Endodermal cell (in vitro differentiated cells): Measurements from ENCODE around the gene ACACA. TPM values are rescaled to one million over a fixed set of nuclear protein-coding genes. Genes with fewer than 3 reads are reported as not detected.

Source experiments
- DNase-seq: peaks from one replicate; pipeline ENCODE4 v3.0.0-alpha.2; 2017
- H3K27ac ChIP-seq: 2 replicates; pipeline ENCODE4 v1.5.1; 2013; ENCODE audit warnings: mild to moderate bottlenecking, low read depth, low read length, moderate library complexity
- H3K27me3 ChIP-seq: 2 replicates; pipeline ENCODE4 v1.6.1; 2013; ENCODE audit warnings: mild to moderate bottlenecking, low read length, moderate library complexity; ENCODE audit not compliant: insufficient read depth, control insufficient read depth, poor library complexity, severe bottlenecking
- H3K36me3 ChIP-seq: 2 replicates; pipeline ENCODE4 v1.7.0; 2013; ENCODE audit warnings: mild to moderate bottlenecking, low read length, moderate library complexity; ENCODE audit not compliant: control insufficient read depth, insufficient read depth
- H3K4me1 ChIP-seq: one replicate; pipeline ENCODE4 v1.7.0; 2013; ENCODE audit warnings: low read length; ENCODE audit not compliant: control insufficient read depth, insufficient read depth
- H3K4me3 ChIP-seq: 2 replicates; pipeline ENCODE4 v1.5.1; 2013; ENCODE audit warnings: mild to moderate bottlenecking, low read length, moderate library complexity
- H3K9ac ChIP-seq: 2 replicates; pipeline ENCODE4 v1.6.1; 2013; ENCODE audit warnings: mild to moderate bottlenecking, low read length, moderate library complexity; ENCODE audit not compliant: poor library complexity, severe bottlenecking; ENCODE audit errors: extremely low read depth
- H3K9me3 ChIP-seq: 2 replicates; pipeline ENCODE4 v1.6.1; 2013; ENCODE audit warnings: mild to moderate bottlenecking, low read length, moderate library complexity; ENCODE audit not compliant: control insufficient read depth
- H3K27ac Mint-ChIP-seq: 2 replicates; pipeline ENCODE4 v1.8.0; 2020; ENCODE audit warnings: mixed read lengths
- H3K27me3 Mint-ChIP-seq: 2 replicates; pipeline ENCODE4 v1.8.0; 2021; ENCODE audit warnings: mild to moderate bottlenecking, mixed read lengths; ENCODE audit not compliant: insufficient read depth
- H3K36me3 Mint-ChIP-seq: 2 replicates; pipeline ENCODE4 v1.8.0; 2020; ENCODE audit warnings: low read depth, mixed read lengths
- H3K4me1 Mint-ChIP-seq: 2 replicates; pipeline ENCODE4 v1.8.0; 2020; ENCODE audit warnings: mixed read lengths
- H3K4me3 Mint-ChIP-seq: 2 replicates; pipeline ENCODE4 v1.8.0; 2020; ENCODE audit warnings: mild to moderate bottlenecking, moderate library complexity, mixed read lengths
- H3K9me3 Mint-ChIP-seq: 2 replicates; pipeline ENCODE4 v1.8.0; 2020; ENCODE audit warnings: mild to moderate bottlenecking, mixed read lengths
- CTCF ChIP-seq: fragments of 200-600 bp; sonication (generic); conservative IDR thresholded peaks from 2 replicates; pipeline ENCODE4 v1.5.0; 2021; ENCODE audit warnings: antibody characterized with exemption, mild to moderate bottlenecking
- WGBS, 2 experiments: methylation state at CpG; one replicate each; pipeline versions ENCODE4 v1.1.5 to v1.1.7; 2013; ENCODE audit warnings: missing lambda C conversion rate in 2 of 2, mixed read lengths in 1 of 2; ENCODE audit not compliant: insufficient coverage in 1 of 2, insufficient read length in 1 of 2; 5-methylcytosine and 5-hydroxymethylcytosine counted together
- total RNA-seq, 2 donors: library from RNA; stranded (reverse); fragmentation: NEBNext Ultra II Directional in 1 of 2; extraction: Animal tissue kit (Norgen Biotek cat#: 25700) in 1 of 2; gene quantifications; 2 replicates in 1 of 2; 3 replicates in 1 of 2; pipeline ENCODE4 v1.2.1, GENCODE V29; 2021

The ACACA gene
- total RNA-seq, 2 donors from 2014 or later, result 66.7 to 68.6 TPM

DNA sequence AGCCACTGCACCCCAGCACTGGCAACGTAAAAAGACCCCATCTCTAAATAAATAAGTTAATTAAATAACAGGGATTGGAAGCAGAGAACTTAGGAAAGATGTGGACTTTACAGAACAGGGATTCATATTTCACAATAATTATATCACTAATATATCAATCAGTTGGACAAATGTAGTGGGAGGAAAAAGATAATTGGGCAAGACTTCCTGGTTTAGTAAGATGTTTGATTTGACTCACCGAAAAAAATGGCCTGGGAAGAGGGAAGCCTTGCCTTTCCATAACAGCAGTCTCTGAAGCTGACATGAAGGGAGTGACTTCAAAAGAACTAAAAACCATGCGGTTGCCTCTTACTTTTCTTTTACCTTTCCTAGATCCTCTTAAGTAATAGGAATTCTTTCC, 46.0 kb downstream of the ACACA start:
- peaks cover 8% of the 10 kb centered on the region for H3K4me1 ChIP-seq
- no peak overlapping the region for H3K4me3 ChIP-seq
- H3K27me3 ChIP-seq, result no peaks in the 10 kb centered on the region
- no peak overlapping the region for H3K27ac ChIP-seq
- H3K9ac ChIP-seq, result no peak overlapping the region
- DNase-seq, result no peak
- no peaks in the 10 kb centered on the region for H3K9me3 ChIP-seq
- Mint-ChIP-seq H3K4me1 (peaks cover 26% of the 10 kb centered on the region), H3K27me3 (no peaks in the 10 kb centered on the region), H3K36me3 (no peaks in the 10 kb centered on the region), H3K9me3 (no peaks in the 10 kb centered on the region), H3K4me3 (no peak overlapping the region), H3K27ac (no peak overlapping the region)
- H3K36me3 ChIP-seq, result no peaks in the 10 kb centered on the region
- WGBS, 2 experiments, result 79 to 91% methylated on average over 2 of the region's 3 CpGs
- no peak for TF ChIP-seq CTCF

DNA sequence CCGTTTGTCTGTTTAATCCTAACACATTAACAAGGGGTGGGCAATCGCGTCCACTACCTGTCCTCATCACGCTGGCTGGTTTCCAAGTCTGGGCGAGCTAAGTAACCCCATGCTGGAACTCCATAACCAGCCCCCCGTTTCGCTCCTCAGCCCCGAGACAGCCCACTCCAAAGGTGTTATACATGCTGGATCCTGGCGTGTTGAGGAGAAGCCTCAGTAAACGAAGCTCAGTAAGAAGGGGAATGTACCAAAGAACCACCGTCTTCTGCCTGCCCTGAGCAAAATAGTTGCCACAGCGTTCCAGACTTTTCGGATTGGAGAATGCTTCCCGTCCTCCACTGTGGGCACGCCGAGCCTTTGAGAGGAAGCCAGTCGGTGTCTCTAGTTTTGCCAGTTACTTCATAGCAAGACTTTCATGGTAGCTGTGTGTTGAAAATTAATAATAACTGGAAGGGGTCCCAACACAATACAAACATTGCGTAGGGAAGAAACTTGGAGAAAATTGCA, 46.9 kb downstream of the ACACA start:
- Histone ChIP-seq H3K4me3 (peak overlapping the region; percentile 71), H3K4me1 (peaks cover 8% of the 10 kb centered on the region), H3K27ac (peak overlapping the region; percentile 80), H3K9me3 (no peaks in the 10 kb centered on the region), H3K9ac (peak overlapping the region; percentile 18), H3K36me3 (no peaks in the 10 kb centered on the region), H3K27me3 (no peaks in the 10 kb centered on the region)
- no peaks in the 10 kb centered on the region for H3K9me3 Mint-ChIP-seq
- DNase-seq, result no peak
- no peaks in the 10 kb centered on the region for H3K36me3 Mint-ChIP-seq
- H3K27me3 Mint-ChIP-seq, result no peaks in the 10 kb centered on the region
- H3K4me1 Mint-ChIP-seq, result peaks cover 26% of the 10 kb centered on the region
- WGBS, 2 experiments, result 39 to 43% methylated on average over 16 to 18 of the region's 18 CpGs
- H3K27ac Mint-ChIP-seq, result peak overlapping the region; percentile 20
- no peak for TF ChIP-seq CTCF
- peak overlapping the region; percentile 87 for H3K4me3 Mint-ChIP-seq

- Histone ChIP-seq H3K9me3 (no peaks in the 10 kb centered on the region), H3K4me1 (peaks cover 8% of the 10 kb centered on the region), H3K27ac (peak overlapping the region; percentile 85), H3K27me3 (no peaks in the 10 kb centered on the region), H3K36me3 (peaks cover 7% of the 10 kb centered on the region), H3K4me3 (peak overlapping the region; percentile 97), H3K9ac (peak overlapping the region; percentile 66)
- Mint-ChIP-seq H3K4me1 (peaks cover 26% of the 10 kb centered on the region), H3K4me3 (peak overlapping the region; percentile 87), H3K27ac (peak overlapping the region; percentile 94), H3K27me3 (no peaks in the 10 kb centered on the region), H3K9me3 (no peaks in the 10 kb centered on the region), H3K36me3 (no peaks in the 10 kb centered on the region)
- peak; percentile 67 for TF ChIP-seq CTCF
- DNase-seq, result peak; percentile 100
- WGBS, 2 experiments, result 0 to 1% methylated on average over 36 to 88 of the region's 88 CpGs
These were observed 47.6 kb downstream of the ACACA start for GRCh38 chr17:37358830-37359681.
